Hepatocyte (in vitro differentiated cells): ENCODE data around the gene NRG2.
A peak's percentile ranks its signal among the peaks of the same experiment; 100 is the strongest.

ENCODE experiments used
- CTCF ChIP-seq: fragments of 200-600 bp; sonication (generic); IDR thresholded peaks from 2 replicates; pipeline ENCODE4 v1.5.1; 2016; ENCODE audit warnings: antibody characterized with exemption, mild to moderate bottlenecking; ENCODE audit not compliant: poor library complexity
- EZH2 ChIP-seq: fragments of 200-600 bp; sonication (generic); IDR thresholded peaks from 2 replicates; pipeline ENCODE4 v1.6.1; 2016; ENCODE audit warnings: antibody characterized with exemption, mild to moderate bottlenecking, borderline replicate concordance

GRCh38 chr5:140073296-140073695, 30.2 kb upstream of the NRG2 start:
- TF ChIP-seq CTCF, result peak; percentile 76
- TF ChIP-seq EZH2, result no peak
